ENCODE measurements around the gene RNF227. TPM values are rescaled to one million over a fixed set of nuclear protein-coding genes. Genes with fewer than 3 reads are reported as not detected.

Gene RNF227
- total RNA-seq, 1 donor from 2014 or later, result 4.0 TPM

GRCh38 chr17:7910711-7911110 lies 5.4 kb downstream of the RNF227 start:
- peaks cover 12% of the 10 kb centered on the region for H3K36me3 Mint-ChIP-seq

GRCh38 chr17:7910281-7910680 lies 5.8 kb downstream of the RNF227 start:
- no peaks in the 10 kb centered on the region for H3K36me3 ChIP-seq
- H3K27ac Mint-ChIP-seq, result no peak overlapping the region
- TF ChIP-seq EZH2phosphoT487 (IDR thresholded peaks at IDR 0.05), result no peak
- TF ChIP-seq EZH2 (IDR thresholded peaks at IDR 0.05), result no peak
- no peak for TF ChIP-seq CTCF (IDR thresholded peaks at IDR 0.05)

More at GRCh38 chr17:7910711-7911110, 5.4 kb downstream of the RNF227 start:
- Histone ChIP-seq H3K4me1 (peaks cover 4% of the 10 kb centered on the region), H3K4me2 (no peak overlapping the region), H3K4me3 (no peak overlapping the region), H3F3A (ENCODE audit: low read depth) (peaks cover 15% of the 10 kb centered on the region), H4K20me1 (ENCODE audit: low read depth) (peaks cover 3% of the 10 kb centered on the region), H3K36me3 (no peaks in the 10 kb centered on the region), H3K79me2 (ENCODE audit: low read depth) (no peaks in the 10 kb centered on the region), H3K27ac (no peak overlapping the region), H3K9ac (no peak overlapping the region), H3K9me3 (ENCODE audit: low read depth) (no peaks in the 10 kb centered on the region), H3K27me3 (peaks cover 15% of the 10 kb centered on the region), H2AFZ (replicated peaks) (no peak overlapping the region)
- no peak for TF ChIP-seq EZH2 (IDR thresholded peaks at IDR 0.05)
- TF ChIP-seq EZH2phosphoT487 (IDR thresholded peaks at IDR 0.05), result no peak
- TF ChIP-seq CTCF (IDR thresholded peaks at IDR 0.05), result no peak
- no peak for DNase-seq (ENCODE audit: low spot score)
- Mint-ChIP-seq H3K4me1 (peaks cover 14% of the 10 kb centered on the region), H3K27ac (no peak overlapping the region), H3K4me3 (no peak overlapping the region), H3K27me3 (ENCODE audit: insufficient read depth, low read depth) (peaks cover 5% of the 10 kb centered on the region), H3K9me3 (no peaks in the 10 kb centered on the region)

GRCh38 chr17:7909089-7909488 lies 7.0 kb downstream of the RNF227 start:
- Mint-ChIP-seq H3K36me3 (peaks cover 19% of the 10 kb centered on the region), H3K9me3 (no peaks in the 10 kb centered on the region), H3K27me3 (ENCODE audit: insufficient read depth, low read depth) (no peaks in the 10 kb centered on the region), H3K4me3 (no peak overlapping the region), H3K27ac (no peak overlapping the region), H3K4me1 (peaks cover 5% of the 10 kb centered on the region)
- no peaks in the 10 kb centered on the region for H4K20me1 ChIP-seq (ENCODE audit: low read depth)
- DNase-seq (ENCODE audit: low spot score), result no peak
- H3K36me3 ChIP-seq, result no peaks in the 10 kb centered on the region
- no peak overlapping the region for H3K4me2 ChIP-seq
- TF ChIP-seq EZH2phosphoT487 (IDR thresholded peaks at IDR 0.05) (no peak), CTCF (IDR thresholded peaks at IDR 0.05) (no peak), EZH2 (IDR thresholded peaks at IDR 0.05) (no peak)
- H2AFZ ChIP-seq (replicated peaks), result no peak overlapping the region
- peaks cover 3% of the 10 kb centered on the region for H3F3A ChIP-seq (ENCODE audit: low read depth)
- peaks cover 3% of the 10 kb centered on the region for H3K4me1 ChIP-seq
- no peaks in the 10 kb centered on the region for H3K9me3 ChIP-seq (ENCODE audit: low read depth)
- H3K79me2 ChIP-seq (ENCODE audit: low read depth), result no peaks in the 10 kb centered on the region
- no peak overlapping the region for H3K27ac ChIP-seq
- H3K27me3 ChIP-seq, result peaks cover 2% of the 10 kb centered on the region
- H3K4me3 ChIP-seq, result no peak overlapping the region
- H3K9ac ChIP-seq, result no peak overlapping the region

More at GRCh38 chr17:7910281-7910680, 5.8 kb downstream of the RNF227 start:
- peaks cover 12% of the 10 kb centered on the region for H3K36me3 Mint-ChIP-seq
- no peaks in the 10 kb centered on the region for H3K79me2 ChIP-seq (ENCODE audit: low read depth)
- H3K4me3 Mint-ChIP-seq, result no peak overlapping the region
- H3K27ac ChIP-seq, result no peak overlapping the region
- no peaks in the 10 kb centered on the region for H3K9me3 ChIP-seq (ENCODE audit: low read depth)
- peaks cover 2% of the 10 kb centered on the region for H3K4me1 ChIP-seq
- peaks cover 10% of the 10 kb centered on the region for H3F3A ChIP-seq (ENCODE audit: low read depth)
- peaks cover 2% of the 10 kb centered on the region for H4K20me1 ChIP-seq (ENCODE audit: low read depth)
- peaks cover 3% of the 10 kb centered on the region for H3K27me3 Mint-ChIP-seq (ENCODE audit: insufficient read depth, low read depth)
- no peak overlapping the region for H3K4me3 ChIP-seq
- peaks cover 14% of the 10 kb centered on the region for H3K27me3 ChIP-seq
- no peaks in the 10 kb centered on the region for H3K9me3 Mint-ChIP-seq
- DNase-seq (ENCODE audit: low spot score), result no peak
- H3K4me1 Mint-ChIP-seq, result peaks cover 12% of the 10 kb centered on the region
- no peak overlapping the region for H2AFZ ChIP-seq (replicated peaks)
- H3K9ac ChIP-seq, result no peak overlapping the region
- H3K4me2 ChIP-seq, result no peak overlapping the region

Measured in neural progenitor cell (in vitro differentiated cells).